22Rv1 (cell line): Measurements from ENCODE around the gene MET.

ENCODE experiments used
- CTCF ChIP-seq: fragments of 450-650 bp; IDR thresholded peaks from 2 replicates; pipeline ENCODE4 v1.5.1; 2017; ENCODE audit warnings: mild to moderate bottlenecking
- ZFX ChIP-seq: fragments of 450-650 bp; IDR thresholded peaks from 2 replicates; pipeline ENCODE4 v1.6.1; 2017; ENCODE audit warnings: antibody characterized with exemption, borderline replicate concordance

- no peak for TF ChIP-seq CTCF
- TF ChIP-seq ZFX = no peak
These were observed 104.0 kb downstream of the MET start for GRCh38 chr7:116776046-116776445.
